GM21390 (cell line): ENCODE measurements around the gene PRKAG2.

ENCODE experiments used
- ATAC-seq: cut with Tn5 transposase; IDR thresholded peaks from one replicate; pipeline ENCODE4 v1.9.1; 2021; ENCODE audit not compliant: unreplicated experiment

PRKAG2 gene

DNA sequence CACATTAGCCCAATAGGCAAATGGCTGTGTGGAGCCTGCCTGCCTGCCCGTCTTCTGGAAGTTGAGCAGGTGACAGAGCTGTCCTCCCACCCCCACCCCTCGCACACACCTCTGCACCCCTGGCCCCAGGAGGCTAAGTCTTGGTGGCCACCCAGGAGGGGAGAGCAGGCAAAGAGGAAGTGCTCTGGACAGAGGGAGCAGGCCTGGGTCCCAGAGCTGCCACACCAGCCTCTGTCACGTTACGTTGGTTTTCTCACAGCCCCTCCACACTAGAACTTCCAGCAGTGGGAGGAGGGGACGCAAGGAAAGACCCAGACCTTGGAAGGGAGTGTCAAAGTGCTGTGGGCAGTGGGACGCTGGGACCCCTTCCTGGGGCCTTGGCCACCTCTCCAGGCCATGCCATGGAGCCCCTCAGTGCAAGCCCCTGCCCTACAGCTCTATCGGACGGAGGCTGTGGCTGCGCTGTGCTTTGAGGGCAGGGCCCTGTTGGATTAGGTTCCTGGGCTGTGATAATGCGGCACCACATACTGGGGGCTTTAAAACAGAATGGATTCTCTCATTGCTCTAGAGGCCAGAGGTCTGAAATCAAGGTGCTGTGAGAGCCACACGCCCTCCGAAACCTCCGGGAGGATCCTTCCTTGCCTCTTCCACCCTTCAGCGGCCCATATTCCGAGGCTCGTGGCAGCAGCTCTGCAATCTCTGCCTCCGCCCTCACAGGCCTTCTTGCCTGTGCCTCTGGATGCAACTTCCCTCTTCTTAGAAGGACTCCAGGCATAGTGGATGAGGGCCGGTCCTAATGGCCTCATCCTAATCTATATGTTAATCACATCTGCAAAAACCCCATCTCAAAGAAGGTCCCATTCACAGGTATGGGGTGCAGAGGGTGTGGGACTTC, 9.9 kb downstream of the PRKAG2 start:
- no peak for ATAC-seq

DNA sequence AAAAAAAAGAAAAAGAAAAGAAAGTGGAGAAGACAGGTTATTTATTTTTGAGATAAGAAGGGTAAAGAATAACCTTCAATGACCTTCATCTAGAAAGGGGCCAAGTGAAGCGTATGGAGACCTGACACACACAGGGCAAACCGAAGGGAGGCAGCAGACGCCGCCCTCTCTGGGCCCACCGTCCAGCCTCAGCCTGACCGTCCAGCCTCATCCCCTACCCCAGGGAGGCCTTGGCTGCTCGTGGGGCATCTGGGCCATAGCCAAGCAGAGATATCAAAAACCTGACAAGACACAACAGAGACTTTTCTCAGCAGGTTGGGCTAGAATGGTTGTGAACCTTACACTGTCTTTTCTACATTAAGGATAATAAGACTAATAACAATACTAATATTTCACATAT, 10.9 kb downstream of the PRKAG2 start:
- no peak for ATAC-seq

- ATAC-seq, result no peak
Measured at GRCh38 chr7:151865070-151865670, 11.7 kb downstream of the PRKAG2 start.

- ATAC-seq, result no peak
Measured at GRCh38 chr7:151864561-151864960, 12.4 kb downstream of the PRKAG2 start.

DNA sequence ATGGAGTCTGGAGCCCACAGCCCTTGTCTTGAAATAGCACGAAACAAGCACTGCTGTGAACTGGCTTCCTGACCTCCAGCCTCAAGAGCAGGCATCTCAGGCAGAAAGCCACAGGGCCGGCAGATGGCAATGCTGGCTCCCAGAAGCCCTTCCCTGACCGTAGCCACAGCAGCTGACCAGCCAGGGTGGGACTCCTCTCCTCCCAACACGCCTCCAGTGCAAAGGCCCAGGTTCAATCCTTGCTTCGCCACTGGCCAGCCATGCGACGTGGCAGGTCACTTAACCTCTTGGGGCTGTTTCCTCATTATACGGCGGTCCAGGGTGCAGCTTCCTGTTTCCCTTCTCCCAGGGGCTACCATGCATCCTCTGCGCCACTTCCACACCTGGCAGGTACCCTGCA, 12.8 kb downstream of the PRKAG2 start:
- no peak for ATAC-seq

GRCh38 chr7:151863386-151864079, 13.4 kb downstream of the PRKAG2 start:
- no peak for ATAC-seq

DNA sequence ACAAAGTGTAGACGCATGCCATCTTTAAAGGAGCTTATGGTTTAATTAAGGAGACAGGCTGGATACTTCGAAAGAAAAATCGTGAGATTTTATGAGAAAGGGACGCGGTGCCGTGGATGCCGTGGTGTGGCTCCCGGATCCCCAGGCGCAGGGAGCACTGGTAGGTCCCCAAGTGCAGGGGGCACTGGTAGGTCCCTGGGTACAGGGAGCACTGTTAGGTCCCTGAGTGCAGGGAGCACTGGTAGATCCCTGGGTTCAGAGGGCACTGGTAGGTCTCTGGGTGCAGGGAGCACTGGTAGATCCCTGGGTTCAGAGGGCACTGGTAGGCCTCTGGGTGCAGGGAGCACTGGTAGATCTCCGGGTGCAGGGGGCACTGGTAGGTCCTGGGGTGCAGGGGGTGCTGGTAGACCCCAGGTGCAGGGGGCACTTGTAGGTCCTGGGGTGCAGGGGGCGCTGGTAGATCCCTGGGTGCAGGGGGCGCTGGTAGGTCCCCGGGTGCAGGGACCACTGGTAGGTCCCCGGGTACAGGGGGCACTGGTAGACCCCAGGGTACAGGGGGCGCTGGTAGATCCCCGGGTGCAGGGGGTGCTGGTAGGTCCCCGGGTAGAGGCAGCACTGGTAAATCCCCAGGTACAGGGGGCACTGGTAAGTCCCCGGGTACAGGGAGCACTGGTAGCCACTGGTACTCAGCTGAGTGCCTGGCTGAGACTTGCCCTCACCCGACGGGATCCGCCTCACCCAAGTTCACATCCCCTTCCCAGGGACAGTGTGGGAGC, 14.1 kb downstream of the PRKAG2 start:
- no peak for ATAC-seq

DNA sequence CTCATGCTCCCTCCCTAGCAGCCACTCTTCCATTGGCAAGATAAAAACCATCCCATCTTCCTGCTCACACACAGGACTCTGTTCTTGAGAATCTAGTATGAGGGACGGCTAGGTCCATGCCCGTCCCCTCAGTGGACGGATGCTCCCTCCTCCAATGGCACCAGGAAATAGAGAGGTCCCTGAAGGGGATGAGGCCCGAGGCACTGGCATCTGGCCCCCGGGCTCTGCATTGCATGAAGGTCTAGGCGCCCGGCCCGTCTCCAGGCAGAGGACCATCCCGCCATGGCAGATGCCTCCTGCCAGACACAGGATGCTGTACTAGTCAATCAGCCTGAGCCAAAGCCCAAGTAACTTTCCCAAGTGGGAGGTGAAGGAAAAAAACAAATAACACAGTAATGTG, 15.0 kb downstream of the PRKAG2 start:
- no peak for ATAC-seq

DNA sequence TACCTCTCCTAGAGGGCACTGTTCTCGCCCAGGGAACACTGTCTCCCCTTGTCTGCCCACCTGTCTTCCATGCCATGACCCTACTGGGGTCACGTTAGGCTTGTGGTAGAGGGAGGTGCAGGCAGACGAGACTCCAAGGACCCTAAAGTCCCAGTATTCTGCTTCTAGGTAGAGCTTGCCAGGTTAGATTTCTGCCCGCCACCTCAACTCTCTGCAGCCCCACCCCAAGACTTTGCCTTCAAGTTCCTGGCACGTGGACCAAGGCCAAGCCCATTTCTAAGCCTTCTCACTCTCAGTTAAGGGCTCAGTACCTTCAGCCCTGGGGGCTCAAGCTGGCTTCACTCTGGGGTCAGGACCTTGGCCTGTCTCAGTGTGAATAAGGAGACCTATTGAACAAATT, 16.1 kb downstream of the PRKAG2 start:
- no peak for ATAC-seq

- ATAC-seq, result no peak
Measured at GRCh38 chr7:151859948-151860685, 16.8 kb downstream of the PRKAG2 start.

- ATAC-seq, result no peak
Measured at GRCh38 chr7:151859111-151859947, 17.6 kb downstream of the PRKAG2 start.

- ATAC-seq, result no peak
Measured at GRCh38 chr7:151858456-151858855, 18.5 kb downstream of the PRKAG2 start.

- no peak for ATAC-seq
Measured at GRCh38 chr7:151857866-151858450, 19.0 kb downstream of the PRKAG2 start.

DNA sequence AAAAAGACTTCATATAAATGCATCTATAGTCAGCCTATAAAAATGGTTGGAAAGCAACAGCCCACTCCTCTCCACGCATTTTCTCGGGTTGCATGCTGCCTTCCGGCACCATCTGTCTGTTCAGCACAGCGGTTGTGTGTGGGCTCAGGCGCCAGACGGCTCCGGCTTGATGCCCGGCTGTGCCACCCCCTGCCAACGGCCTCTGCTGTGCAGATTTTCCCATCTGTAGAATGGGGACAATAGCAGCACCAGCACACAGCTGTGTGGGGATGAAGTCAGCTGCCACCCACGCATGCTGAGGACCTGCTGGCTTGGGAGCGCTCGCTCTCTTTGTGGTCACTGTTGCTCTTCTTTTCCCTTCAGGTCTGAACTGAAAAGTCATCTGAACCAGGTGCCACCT, 19.5 kb downstream of the PRKAG2 start:
- ATAC-seq, result no peak

- no peak for ATAC-seq
Measured at GRCh38 chr7:151856516-151856915, 20.4 kb downstream of the PRKAG2 start.

- ATAC-seq, result no peak
Measured at GRCh38 chr7:151856098-151856497, 20.8 kb downstream of the PRKAG2 start.

GRCh38 chr7:151854720-151855071, 22.2 kb downstream of the PRKAG2 start:
- no peak for ATAC-seq

- ATAC-seq, result no peak
Measured at GRCh38 chr7:151853896-151854719, 22.8 kb downstream of the PRKAG2 start.
